GM12878 (cell line): ENCODE results near the gene ATRNL1. TPM values are rescaled to one million over a fixed set of nuclear protein-coding genes. Genes with fewer than 3 reads are reported as not detected.

Experiments used
- ATAC-seq: fragments of 200-7000 bp; cut with Tn5 transposase; 3 replicates; pipeline ENCODE4 v1.9.1; 2020; ENCODE audit warnings: mild to moderate bottlenecking, moderate library complexity
- BruUV-seq: library from RNA; stranded (reverse); fragments of 400-500 nt; replicated peaks from 2 replicates; lab custom pipeline; 2021; lab: Mats Ljungman, UMichigan
- CTCF ChIA-PET: fragments of 300-600 bp; sonication (Branson Sonifier 250); formaldehyde crosslinking; extraction: SDS; loops from one replicate; lab custom pipeline; 2021; ENCODE audit warnings: inconsistent platforms; lab: Yijun Ruan, JAX
- POLR2A ChIA-PET: fragments of 350-600 bp; formaldehyde crosslinking; extraction: SDS; loops from one replicate; lab custom pipeline; 2021; ENCODE audit warnings: inconsistent platforms; lab: Charles Lee
- RAD21 ChIA-PET: fragments of 300-600 bp; sonication (Branson Sonifier 250); formaldehyde crosslinking; loops from one replicate; lab custom pipeline; 2023; ENCODE audit warnings: antibody characterized with exemption; ENCODE audit not compliant: unreplicated experiment; lab: Charles Lee
- SMC1A ChIA-PET: fragments of 300-600 bp; sonication (Branson Sonifier 250); formaldehyde crosslinking; loops from one replicate; lab custom pipeline; 2023; ENCODE audit not compliant: unreplicated experiment, uncharacterized antibody; lab: Charles Lee
- DNase-seq: peaks from one replicate; pipeline ENCODE4 v3.0.0-alpha.2; 2011; ENCODE audit warnings: low read depth, low spot score
- FAIRE-seq: peaks from 3 replicates; lab custom pipeline; 2011; peaks lifted over from hg19 to GRCh38; lab: Jason Lieb, UNC
- H2AFZ ChIP-seq: 2 replicates; pipeline ENCODE4 v1.6.0; 2011; ENCODE audit warnings: low read depth, low read length, control low read depth; ENCODE audit not compliant: control insufficient read depth
- H3K27ac ChIP-seq: 2 replicates; pipeline ENCODE4 v1.5.1; 2011; ENCODE audit warnings: control low read depth; ENCODE audit not compliant: control insufficient read depth, insufficient read depth
- H3K27me3 ChIP-seq, 2 experiments: replicated peaks in 1 of 2; 2 replicates each; pipeline versions ENCODE4 v1.6.0 to v1.6.1; 2011; ENCODE audit warnings: low read length in 1 of 2; ENCODE audit not compliant: control insufficient read depth in 2 of 2, insufficient read depth in 2 of 2
- H3K36me3 ChIP-seq, 2 experiments: 2 replicates each; pipeline ENCODE4 v1.5.1; 2011; ENCODE audit warnings: low read length in 1 of 2; ENCODE audit not compliant: control insufficient read depth in 2 of 2, insufficient read depth in 2 of 2
- H3K4me1 ChIP-seq: 2 replicates; pipeline ENCODE4 v1.6.1; 2011; ENCODE audit warnings: mild to moderate bottlenecking, low read length, moderate library complexity, mixed read lengths; ENCODE audit not compliant: control insufficient read depth, insufficient read depth
- H3K4me2 ChIP-seq: 2 replicates; pipeline ENCODE4 v1.6.0; 2011; ENCODE audit warnings: control low read depth; ENCODE audit not compliant: control insufficient read depth, insufficient read depth
- H3K4me3 ChIP-seq: fragments of 200-600 bp; sonication (generic); 2 replicates; pipeline ENCODE4 v1.5.1; 2016
- H3K79me2 ChIP-seq: 2 replicates; pipeline ENCODE4 v1.6.0; 2011; ENCODE audit warnings: low read length; ENCODE audit not compliant: control insufficient read depth, insufficient read depth
- H3K9ac ChIP-seq: 2 replicates; pipeline ENCODE4 v1.8.0; 2011; ENCODE audit warnings: low read length, control low read depth, mixed read lengths; ENCODE audit not compliant: control insufficient read depth, insufficient read depth
- H3K9me3 ChIP-seq: replicated peaks from 3 replicates; pipeline ENCODE4 v1.5.1; 2011; ENCODE audit warnings: mild to moderate bottlenecking, low read length; ENCODE audit not compliant: control insufficient read depth, insufficient read depth
- H4K20me1 ChIP-seq: 2 replicates; pipeline ENCODE4 v1.6.0; 2011; ENCODE audit not compliant: control insufficient read depth, insufficient read depth
- BACH1 ChIP-seq: fragments of 450-650 bp; IDR thresholded peaks from 2 replicates; pipeline ENCODE4 v1.6.1; 2017; ENCODE audit warnings: mild to moderate bottlenecking, borderline replicate concordance
- EGR1 ChIP-seq, 2 experiments: IDR thresholded peaks; 1 replicate in 1 of 2; 2 replicates in 1 of 2; pipeline ENCODE4 v1.6.1; 2011 to 2012; ENCODE audit warnings: low read depth in 2 of 2, low read length in 2 of 2, borderline replicate concordance in 1 of 2, mild to moderate bottlenecking in 1 of 2, moderate library complexity in 1 of 2
- EP300 ChIP-seq, 2 experiments: fragments of 150-350 bp in 1 of 2; IDR thresholded peaks; 2 replicates each; pipeline ENCODE4 v1.6.1; 2011 to 2012; ENCODE audit warnings: low read depth in 2 of 2, low read length in 2 of 2, borderline replicate concordance in 1 of 2, improper control_type of control experiment in 1 of 2, inconsistent platforms in 1 of 2; ENCODE audit not compliant: control insufficient read depth in 1 of 2
- RCOR1 ChIP-seq: conservative IDR thresholded peaks from 2 replicates; pipeline ENCODE4 v1.6.1; 2012; ENCODE audit warnings: low read depth, low read length, improper control_type of control experiment
- SIN3A ChIP-seq: IDR thresholded peaks from 2 replicates; pipeline ENCODE4 v1.6.1; 2012; ENCODE audit warnings: low read depth, low read length, improper control_type of control experiment
- TARDBP ChIP-seq: IDR thresholded peaks from 2 replicates; pipeline ENCODE4 v1.6.1; 2016; ENCODE audit warnings: borderline replicate concordance
- WGBS: methylation state at CpG from one replicate; pipeline ENCODE4 v1.1.6; 2016; ENCODE audit warnings: low lambda C conversion rate; ENCODE audit not compliant: insufficient replicate concordance, insufficient coverage; ENCODE audit errors: missing lambda C conversion rate; 5-methylcytosine and 5-hydroxymethylcytosine counted together
- in situ Hi-C: fragments of 300-500 bp; cut with MboI; formaldehyde crosslinking; loops from 9 replicates; pipeline ENCODE4 v1.14.3; 2018; ENCODE audit warnings: mixed read lengths
- intact Hi-C: fragments of 100-400 bp; cut with micrococcal nuclease; formaldehyde crosslinking; loops from one replicate; pipeline ENCODE4 v1.14.2; 2022; ENCODE audit not compliant: unreplicated experiment
- polyA plus RNA-seq, 11 experiments: library from polyadenylated mRNA; depleted of rRNA in 4 of 11; unstranded in 6 of 11; stranded (reverse) in 5 of 11; fragments of >200 nt; fragmentation: Nextera tagmentation in 4 of 11; fragmentation: Illumina TruSeq in 1 of 11; extraction: Ambion mirVana in 4 of 11; extraction: Trizol in 1 of 11; gene quantifications; 1 replicate in 1 of 11; 2 replicates in 10 of 11; pipeline versions ENCODE4 v1.2.1 to v1.2.3, GENCODE V29; 2011 to 2016; ENCODE audit warnings: inconsistent platforms in 2 of 11, missing spikeins in 2 of 11, low read depth in 1 of 11
- total RNA-seq, 4 experiments: library from RNA; depleted of rRNA in 3 of 4; stranded (reverse); fragments of >200 nt in 3 of 4; fragmentation: Illumina TruSeq in 1 of 4; extraction: Trizol in 1 of 4; gene quantifications; 2 replicates each; pipeline versions ENCODE4 v1.2.1 to v1.2.3, GENCODE V29; 2013 to 2021
- TF ChIP-seq, protein P1 (sequence below): fragments of 150-350 bp; IDR thresholded peaks from 2 replicates; pipeline ENCODE4 v1.6.1; 2016; ENCODE audit warnings: low read depth, low read length
- TF ChIP-seq, protein P2 (sequence below): fragments of 450-650 bp; formaldehyde crosslinking; IDR thresholded peaks from 2 replicates; pipeline ENCODE4 v1.4.0; 2022; ENCODE audit warnings: mild to moderate bottlenecking, moderate library complexity
- TF ChIP-seq, protein P3 (sequence below): fragments of 450-650 bp; IDR thresholded peaks from 2 replicates; pipeline ENCODE4 v1.6.1; 2016; ENCODE audit warnings: mild to moderate bottlenecking
- TF ChIP-seq, protein P4 (sequence below): IDR thresholded peaks from 2 replicates; pipeline ENCODE4 v1.6.1; 2011; ENCODE audit warnings: mild to moderate bottlenecking, low read depth, low read length, moderate library complexity; ENCODE audit not compliant: insufficient replicate concordance

ATRNL1 gene
- total and polyA plus RNA-seq, 10 of the 15 experiments (the other 5 are each of a cell fraction or from before 2014, with no cell fraction given), result 0.03 to 1.4 (median 0.34) TPM

DNA sequence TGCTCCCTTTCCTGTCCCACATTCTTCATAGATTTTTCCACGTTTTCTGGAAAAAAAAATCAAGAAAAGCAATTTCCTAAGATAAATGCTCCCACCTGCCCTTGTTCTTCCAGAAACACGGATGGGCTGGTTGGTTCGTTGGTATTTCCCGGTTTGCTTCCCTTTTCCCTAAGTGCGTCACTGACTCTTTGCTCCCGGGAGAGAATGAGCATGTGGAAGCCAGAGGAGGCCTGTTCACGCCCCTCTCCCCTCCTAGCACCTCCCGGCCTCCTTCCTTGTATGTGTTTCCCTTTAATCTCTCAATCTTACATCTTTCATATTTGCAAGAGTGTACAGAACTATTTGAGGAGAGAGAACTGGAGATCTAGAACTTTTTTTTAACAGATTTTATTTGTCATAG is 737.9 kb downstream of the ATRNL1 start:
- in situ Hi-C loops (no loop called here), intact Hi-C loops (no loop called here)
- Histone ChIP-seq H3K79me2 (no peaks in the 10 kb centered on the region), H3K4me1 (no peaks in the 10 kb centered on the region), H3K4me3 (no peak overlapping the region), H3K9ac (no peak overlapping the region), H3K36me3 (no peaks in the 10 kb centered on the region), H2AFZ (no peak overlapping the region), H3K9me3 (no peaks in the 10 kb centered on the region), H3K27me3 (no peaks in the 10 kb centered on the region; a peak in 1 of 4 replicates), H4K20me1 (no peaks in the 10 kb centered on the region), H3K4me2 (no peak overlapping the region), H3K27ac (no peak overlapping the region)
- no peak for ATAC-seq
- no peak for DNase-seq
- BruUV-seq, result no TSS peak
- no peak for FAIRE-seq
- RAD21 ChIA-PET, result no interaction called here
- POLR2A ChIA-PET, result no interaction called here
- SMC1A ChIA-PET, result no interaction called here
- CTCF ChIA-PET, result no interaction called here
- TF ChIP-seq SIN3A (no peak), EGR1 (IDR thresholded peaks at IDR 0.05; ENCODE audit: borderline replicate concordance in 1 of 2, low read depth in 2 of 2, low read length in 2 of 2) (no peak), TARDBP (no peak), RCOR1 (no peak), EP300 (IDR thresholded peaks at IDR 0.05; ENCODE audit: borderline replicate concordance in 1 of 2, control insufficient read depth in 1 of 2, low read depth in 2 of 2, low read length in 2 of 2) (no peak), BACH1 (no peak)
- TF ChIP-seq, protein P1, sequence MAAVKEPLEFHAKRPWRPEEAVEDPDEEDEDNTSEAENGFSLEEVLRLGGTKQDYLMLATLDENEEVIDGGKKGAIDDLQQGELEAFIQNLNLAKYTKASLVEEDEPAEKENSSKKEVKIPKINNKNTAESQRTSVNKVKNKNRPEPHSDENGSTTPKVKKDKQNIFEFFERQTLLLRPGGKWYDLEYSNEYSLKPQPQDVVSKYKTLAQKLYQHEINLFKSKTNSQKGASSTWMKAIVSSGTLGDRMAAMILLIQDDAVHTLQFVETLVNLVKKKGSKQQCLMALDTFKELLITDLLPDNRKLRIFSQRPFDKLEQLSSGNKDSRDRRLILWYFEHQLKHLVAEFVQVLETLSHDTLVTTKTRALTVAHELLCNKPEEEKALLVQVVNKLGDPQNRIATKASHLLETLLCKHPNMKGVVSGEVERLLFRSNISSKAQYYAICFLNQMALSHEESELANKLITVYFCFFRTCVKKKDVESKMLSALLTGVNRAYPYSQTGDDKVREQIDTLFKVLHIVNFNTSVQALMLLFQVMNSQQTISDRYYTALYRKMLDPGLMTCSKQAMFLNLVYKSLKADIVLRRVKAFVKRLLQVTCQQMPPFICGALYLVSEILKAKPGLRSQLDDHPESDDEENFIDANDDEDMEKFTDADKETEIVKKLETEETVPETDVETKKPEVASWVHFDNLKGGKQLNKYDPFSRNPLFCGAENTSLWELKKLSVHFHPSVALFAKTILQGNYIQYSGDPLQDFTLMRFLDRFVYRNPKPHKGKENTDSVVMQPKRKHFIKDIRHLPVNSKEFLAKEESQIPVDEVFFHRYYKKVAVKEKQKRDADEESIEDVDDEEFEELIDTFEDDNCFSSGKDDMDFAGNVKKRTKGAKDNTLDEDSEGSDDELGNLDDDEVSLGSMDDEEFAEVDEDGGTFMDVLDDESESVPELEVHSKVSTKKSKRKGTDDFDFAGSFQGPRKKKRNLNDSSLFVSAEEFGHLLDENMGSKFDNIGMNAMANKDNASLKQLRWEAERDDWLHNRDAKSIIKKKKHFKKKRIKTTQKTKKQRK, result no peak
- TF ChIP-seq, protein P2, sequence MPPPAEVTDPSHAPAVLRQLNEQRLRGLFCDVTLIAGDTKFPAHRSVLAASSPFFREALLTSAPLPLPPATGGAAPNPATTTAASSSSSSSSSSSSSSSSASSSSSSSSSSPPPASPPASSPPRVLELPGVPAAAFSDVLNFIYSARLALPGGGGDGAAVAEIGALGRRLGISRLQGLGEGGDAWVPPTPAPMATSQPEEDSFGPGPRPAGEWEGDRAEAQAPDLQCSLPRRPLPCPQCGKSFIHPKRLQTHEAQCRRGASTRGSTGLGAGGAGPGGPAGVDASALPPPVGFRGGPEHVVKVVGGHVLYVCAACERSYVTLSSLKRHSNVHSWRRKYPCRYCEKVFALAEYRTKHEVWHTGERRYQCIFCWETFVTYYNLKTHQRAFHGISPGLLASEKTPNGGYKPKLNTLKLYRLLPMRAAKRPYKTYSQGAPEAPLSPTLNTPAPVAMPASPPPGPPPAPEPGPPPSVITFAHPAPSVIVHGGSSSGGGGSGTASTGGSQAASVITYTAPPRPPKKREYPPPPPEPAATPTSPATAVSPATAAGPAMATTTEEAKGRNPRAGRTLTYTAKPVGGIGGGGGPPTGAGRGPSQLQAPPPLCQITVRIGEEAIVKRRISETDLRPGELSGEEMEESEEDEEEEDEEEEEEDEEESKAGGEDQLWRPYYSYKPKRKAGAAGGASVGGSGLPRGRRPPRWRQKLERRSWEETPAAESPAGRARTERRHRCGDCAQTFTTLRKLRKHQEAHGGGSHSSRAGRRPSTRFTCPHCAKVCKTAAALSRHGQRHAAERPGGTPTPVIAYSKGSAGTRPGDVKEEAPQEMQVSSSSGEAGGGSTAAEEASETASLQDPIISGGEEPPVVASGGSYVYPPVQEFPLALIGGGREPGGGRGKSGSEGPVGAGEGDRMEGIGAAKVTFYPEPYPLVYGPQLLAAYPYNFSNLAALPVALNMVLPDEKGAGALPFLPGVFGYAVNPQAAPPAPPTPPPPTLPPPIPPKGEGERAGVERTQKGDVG, result no peak
- TF ChIP-seq, protein P3, sequence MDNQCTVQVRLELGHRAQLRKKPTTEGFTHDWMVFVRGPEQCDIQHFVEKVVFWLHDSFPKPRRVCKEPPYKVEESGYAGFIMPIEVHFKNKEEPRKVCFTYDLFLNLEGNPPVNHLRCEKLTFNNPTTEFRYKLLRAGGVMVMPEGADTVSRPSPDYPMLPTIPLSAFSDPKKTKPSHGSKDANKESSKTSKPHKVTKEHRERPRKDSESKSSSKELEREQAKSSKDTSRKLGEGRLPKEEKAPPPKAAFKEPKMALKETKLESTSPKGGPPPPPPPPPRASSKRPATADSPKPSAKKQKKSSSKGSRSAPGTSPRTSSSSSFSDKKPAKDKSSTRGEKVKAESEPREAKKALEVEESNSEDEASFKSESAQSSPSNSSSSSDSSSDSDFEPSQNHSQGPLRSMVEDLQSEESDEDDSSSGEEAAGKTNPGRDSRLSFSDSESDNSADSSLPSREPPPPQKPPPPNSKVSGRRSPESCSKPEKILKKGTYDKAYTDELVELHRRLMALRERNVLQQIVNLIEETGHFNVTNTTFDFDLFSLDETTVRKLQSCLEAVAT, result no peak
- TF ChIP-seq, protein P4, sequence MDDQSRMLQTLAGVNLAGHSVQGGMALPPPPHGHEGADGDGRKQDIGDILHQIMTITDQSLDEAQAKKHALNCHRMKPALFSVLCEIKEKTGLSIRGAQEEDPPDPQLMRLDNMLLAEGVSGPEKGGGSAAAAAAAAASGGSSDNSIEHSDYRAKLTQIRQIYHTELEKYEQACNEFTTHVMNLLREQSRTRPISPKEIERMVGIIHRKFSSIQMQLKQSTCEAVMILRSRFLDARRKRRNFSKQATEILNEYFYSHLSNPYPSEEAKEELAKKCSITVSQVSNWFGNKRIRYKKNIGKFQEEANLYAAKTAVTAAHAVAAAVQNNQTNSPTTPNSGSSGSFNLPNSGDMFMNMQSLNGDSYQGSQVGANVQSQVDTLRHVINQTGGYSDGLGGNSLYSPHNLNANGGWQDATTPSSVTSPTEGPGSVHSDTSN, result no peak
- 15% methylated on average over 8 of the region's 8 CpGs for WGBS
